ENCODE measurements around the gene TBL1X.

Gene TBL1X

DNA sequence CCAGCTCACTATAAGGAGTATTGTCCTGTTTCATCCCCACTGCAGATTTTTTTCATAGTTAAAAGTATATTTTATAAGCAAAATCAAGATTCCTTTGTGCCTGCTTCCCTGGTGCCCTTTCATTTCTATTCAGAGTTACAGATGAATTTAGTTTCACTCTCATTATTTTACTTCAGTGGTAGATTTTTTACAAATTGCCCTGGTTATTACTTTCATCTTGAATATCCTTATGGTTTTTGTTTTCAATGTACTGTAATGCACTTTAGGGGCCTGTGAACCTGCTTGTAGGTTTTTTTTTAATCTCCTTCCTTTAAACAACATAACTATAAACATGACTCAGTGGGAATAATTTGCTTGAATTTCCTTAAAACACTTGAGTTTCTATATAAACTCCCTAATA is 174.0 kb downstream of the TBL1X start:
- H3K36me3 ChIP-seq (ENCODE audit: insufficient read depth, low read length): no peaks in the 10 kb centered on the region; the same call in 1 of the 2 replicates
- H3K9me3 ChIP-seq (ENCODE audit: control insufficient read depth, insufficient read depth, low read length): no peaks in the 10 kb centered on the region

GRCh38 chrX:9642270-9642995 is 177.6 kb downstream of the TBL1X start:
- Histone ChIP-seq H3K9me3 (ENCODE audit: control insufficient read depth, insufficient read depth, low read length) (no peaks in the 10 kb centered on the region), H3K9ac (ENCODE audit: low read depth, low read length) (no peak overlapping the region)

More for the DNA sequence above, 174.0 kb downstream of the TBL1X start:
- Histone ChIP-seq H3K4me1 (ENCODE audit: insufficient read depth, low read length) (no peaks in the 10 kb centered on the region), H3K9ac (ENCODE audit: low read depth, low read length) (no peak overlapping the region)

DNA sequence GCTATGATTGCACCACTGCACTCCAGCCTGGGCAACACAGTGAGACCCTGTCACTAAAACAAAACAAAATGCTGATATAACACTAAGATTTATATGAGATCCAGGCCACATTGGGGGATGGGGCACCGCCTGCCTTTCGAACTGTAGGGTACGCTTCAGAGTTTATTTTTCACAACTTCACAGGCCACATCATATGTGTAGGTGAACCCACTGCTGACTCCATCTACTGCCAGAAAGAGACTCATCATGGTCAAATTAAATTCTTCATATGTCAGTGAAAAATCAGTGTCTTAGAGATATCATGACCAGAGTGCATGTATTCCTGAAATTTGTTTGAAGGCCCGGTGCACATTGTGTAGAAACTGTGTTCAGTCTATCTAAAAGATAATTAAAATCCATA is 178.9 kb downstream of the TBL1X start:
- H3K9me3 ChIP-seq (ENCODE audit: control insufficient read depth, insufficient read depth, low read length): no peaks in the 10 kb centered on the region
- H3K36me3 ChIP-seq (ENCODE audit: insufficient read depth, low read length): no peaks in the 10 kb centered on the region; the same call in 1 of the 2 replicates
- peaks cover 4% of the 10 kb centered on the region; the same call in 1 of the 2 replicates for H3K4me1 ChIP-seq (ENCODE audit: insufficient read depth, low read length)
- no peak overlapping the region for H3K9ac ChIP-seq (ENCODE audit: low read depth, low read length)

More at GRCh38 chrX:9642270-9642995, 177.6 kb downstream of the TBL1X start:
- Histone ChIP-seq H3K4me1 (ENCODE audit: insufficient read depth, low read length) (peaks cover 4% of the 10 kb centered on the region; the same call in 1 of the 2 replicates), H3K36me3 (ENCODE audit: insufficient read depth, low read length) (no peaks in the 10 kb centered on the region; the same call in 1 of the 2 replicates)

DNA sequence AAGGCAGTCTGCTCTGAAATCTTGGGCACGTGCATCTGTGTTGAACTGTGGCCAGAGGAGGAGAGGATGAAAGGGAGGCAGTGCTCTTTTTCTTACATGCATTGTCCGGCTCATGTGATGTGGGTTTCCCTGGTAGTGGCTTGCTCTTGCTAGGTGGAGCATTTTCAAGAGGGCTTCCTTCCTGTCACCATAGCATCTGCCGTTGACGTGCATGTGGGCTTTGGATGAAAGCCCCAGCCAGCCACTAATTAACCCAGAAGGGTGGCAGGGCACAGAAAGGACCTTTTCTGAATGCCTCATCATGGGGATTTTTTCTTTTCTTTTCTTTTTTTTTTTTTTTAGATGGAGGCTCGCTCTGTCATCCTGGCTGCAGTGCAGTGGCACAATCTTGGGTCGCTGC is 179.5 kb downstream of the TBL1X start:
- H3K9me3 ChIP-seq (ENCODE audit: control insufficient read depth, insufficient read depth, low read length): no peaks in the 10 kb centered on the region
- no peak overlapping the region for H3K9ac ChIP-seq (ENCODE audit: low read depth, low read length)
- no peaks in the 10 kb centered on the region; the same call in 1 of the 2 replicates for H3K36me3 ChIP-seq (ENCODE audit: insufficient read depth, low read length)
- peaks cover 4% of the 10 kb centered on the region; the same call in 1 of the 2 replicates for H3K4me1 ChIP-seq (ENCODE audit: insufficient read depth, low read length)

GRCh38 chrX:9646471-9647224 is 181.8 kb downstream of the TBL1X start:
- Histone ChIP-seq H3K4me1 (ENCODE audit: insufficient read depth, low read length) (peaks cover 4% of the 10 kb centered on the region; the same call in 1 of the 2 replicates), H3K9me3 (ENCODE audit: control insufficient read depth, insufficient read depth, low read length) (no peaks in the 10 kb centered on the region), H3K36me3 (ENCODE audit: insufficient read depth, low read length) (no peaks in the 10 kb centered on the region; the same call in 1 of the 2 replicates), H3K9ac (ENCODE audit: low read depth, low read length) (no peak overlapping the region)

DNA sequence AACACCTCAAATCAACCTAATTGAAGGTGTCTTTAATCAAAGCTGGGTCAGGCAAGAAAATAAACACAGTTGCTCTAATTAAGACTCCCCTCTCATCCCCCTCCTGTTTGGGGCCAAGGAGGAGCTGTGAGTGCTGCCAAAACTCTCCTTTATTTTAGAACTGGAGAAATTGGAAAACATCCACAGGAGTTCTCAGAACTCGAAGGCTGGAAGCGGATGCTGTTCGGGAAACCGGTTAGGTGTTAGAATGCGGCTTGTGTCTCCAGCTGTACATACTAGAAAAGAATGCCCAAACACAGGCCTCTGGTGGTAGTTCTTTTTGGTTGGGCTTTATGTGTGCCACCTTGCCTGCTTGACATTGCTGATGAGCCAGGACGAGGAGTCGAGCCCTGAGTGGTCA is 182.6 kb downstream of the TBL1X start:
- H3K36me3 ChIP-seq (ENCODE audit: insufficient read depth, low read length): no peaks in the 10 kb centered on the region; the same call in 1 of the 2 replicates
- H3K9ac ChIP-seq (ENCODE audit: low read depth, low read length): no peak overlapping the region
- peaks cover 4% of the 10 kb centered on the region; the same call in 1 of the 2 replicates for H3K4me1 ChIP-seq (ENCODE audit: insufficient read depth, low read length)
- H3K9me3 ChIP-seq (ENCODE audit: control insufficient read depth, insufficient read depth, low read length): no peaks in the 10 kb centered on the region

GRCh38 chrX:9650091-9650490 is 185.2 kb downstream of the TBL1X start:
- peaks cover 4% of the 10 kb centered on the region; the same call in 1 of the 2 replicates for H3K4me1 ChIP-seq (ENCODE audit: insufficient read depth, low read length)
- no peak overlapping the region for H3K9ac ChIP-seq (ENCODE audit: low read depth, low read length)
- H3K36me3 ChIP-seq (ENCODE audit: insufficient read depth, low read length): no peaks in the 10 kb centered on the region
- H3K9me3 ChIP-seq (ENCODE audit: control insufficient read depth, insufficient read depth, low read length): no peaks in the 10 kb centered on the region

GRCh38 chrX:9651737-9652136 is 186.9 kb downstream of the TBL1X start:
- H3K9ac ChIP-seq (ENCODE audit: low read depth, low read length): no peak overlapping the region
- no peaks in the 10 kb centered on the region for H3K4me1 ChIP-seq (ENCODE audit: insufficient read depth, low read length)
- no peaks in the 10 kb centered on the region for H3K9me3 ChIP-seq (ENCODE audit: control insufficient read depth, insufficient read depth, low read length)
- H3K36me3 ChIP-seq (ENCODE audit: insufficient read depth, low read length): no peaks in the 10 kb centered on the region

DNA sequence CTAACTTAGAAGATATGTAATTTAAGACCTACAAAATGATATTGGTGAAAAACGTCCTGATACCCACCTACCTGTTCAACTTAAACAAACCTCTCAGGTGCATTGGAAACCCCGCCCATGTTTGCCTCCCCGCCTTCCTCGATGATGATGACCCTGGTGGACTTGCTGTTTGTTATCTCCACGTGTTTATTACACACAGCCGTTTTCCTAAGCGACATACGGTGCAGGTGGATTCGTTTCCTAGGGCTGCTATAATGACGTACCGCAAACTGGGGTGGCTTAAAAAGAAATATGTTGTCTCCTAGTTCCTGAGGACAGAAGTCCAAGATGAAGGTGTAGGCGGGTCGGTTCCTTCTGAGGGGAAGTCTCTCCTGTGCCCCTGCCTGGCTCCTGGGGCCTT is 190.1 kb downstream of the TBL1X start:
- H3K4me1 ChIP-seq (ENCODE audit: insufficient read depth, low read length): no peaks in the 10 kb centered on the region
- peaks cover 4% of the 10 kb centered on the region; the same call in 1 of the 2 replicates for H3K36me3 ChIP-seq (ENCODE audit: insufficient read depth, low read length)
- no peaks in the 10 kb centered on the region for H3K9me3 ChIP-seq (ENCODE audit: control insufficient read depth, insufficient read depth, low read length)
- H3K9ac ChIP-seq (ENCODE audit: low read depth, low read length): no peak overlapping the region

DNA sequence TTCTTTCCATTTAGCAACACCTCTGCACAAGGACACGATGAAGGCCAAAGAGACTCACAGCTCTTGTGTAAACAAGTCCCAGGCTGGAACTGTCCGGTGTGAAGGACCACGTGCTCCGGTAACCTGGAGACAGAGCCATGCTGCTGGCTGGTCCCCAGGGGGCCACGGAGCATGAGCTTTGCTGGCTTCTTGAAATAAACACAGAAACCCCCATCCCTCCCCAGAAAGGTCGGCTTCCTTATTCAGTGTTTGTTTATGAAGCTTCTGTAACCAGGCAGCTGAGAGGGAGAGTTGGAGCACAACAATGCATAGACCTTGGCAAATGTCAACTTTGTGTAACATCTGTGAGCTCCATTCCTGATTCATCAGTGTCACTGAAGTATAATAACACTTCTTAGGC is 191.4 kb downstream of the TBL1X start:
- no peaks in the 10 kb centered on the region for H3K9me3 ChIP-seq (ENCODE audit: control insufficient read depth, insufficient read depth, low read length)
- H3K9ac ChIP-seq (ENCODE audit: low read depth, low read length): no peak overlapping the region
- peaks cover 4% of the 10 kb centered on the region; the same call in 1 of the 2 replicates for H3K36me3 ChIP-seq (ENCODE audit: insufficient read depth, low read length)
- H3K4me1 ChIP-seq (ENCODE audit: insufficient read depth, low read length): no peaks in the 10 kb centered on the region

DNA sequence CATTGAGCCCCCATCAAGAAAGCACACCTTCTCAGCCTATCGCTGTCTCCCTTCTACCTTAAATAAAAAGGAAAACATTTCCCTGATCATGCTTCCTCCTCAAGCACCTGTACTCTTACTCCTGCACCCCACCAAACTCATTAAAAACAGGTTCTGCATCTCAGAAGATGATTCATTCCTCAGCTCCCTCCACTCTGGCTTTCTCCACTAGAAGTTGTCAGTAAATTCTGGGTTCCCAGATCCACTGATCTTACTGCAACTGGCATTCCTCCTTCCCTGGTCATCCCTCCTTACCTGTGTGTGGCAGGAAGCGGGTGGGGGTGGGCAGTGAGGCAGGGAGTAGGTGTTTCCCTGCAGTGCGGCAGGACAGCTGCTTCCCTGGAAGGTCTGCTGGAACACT is 192.0 kb downstream of the TBL1X start:
- peaks cover 4% of the 10 kb centered on the region; the same call in 1 of the 2 replicates for H3K36me3 ChIP-seq (ENCODE audit: insufficient read depth, low read length)
- no peaks in the 10 kb centered on the region for H3K4me1 ChIP-seq (ENCODE audit: insufficient read depth, low read length)
- no peaks in the 10 kb centered on the region for H3K9me3 ChIP-seq (ENCODE audit: control insufficient read depth, insufficient read depth, low read length)
- H3K9ac ChIP-seq (ENCODE audit: low read depth, low read length): no peak overlapping the region

GRCh38 chrX:9657590-9658256 is 192.9 kb downstream of the TBL1X start:
- Histone ChIP-seq H3K36me3 (ENCODE audit: insufficient read depth, low read length) (peaks cover 4% of the 10 kb centered on the region; the same call in 1 of the 2 replicates), H3K9ac (ENCODE audit: low read depth, low read length) (no peak overlapping the region), H3K4me1 (ENCODE audit: insufficient read depth, low read length) (no peaks in the 10 kb centered on the region), H3K9me3 (ENCODE audit: control insufficient read depth, insufficient read depth, low read length) (no peaks in the 10 kb centered on the region)

DNA sequence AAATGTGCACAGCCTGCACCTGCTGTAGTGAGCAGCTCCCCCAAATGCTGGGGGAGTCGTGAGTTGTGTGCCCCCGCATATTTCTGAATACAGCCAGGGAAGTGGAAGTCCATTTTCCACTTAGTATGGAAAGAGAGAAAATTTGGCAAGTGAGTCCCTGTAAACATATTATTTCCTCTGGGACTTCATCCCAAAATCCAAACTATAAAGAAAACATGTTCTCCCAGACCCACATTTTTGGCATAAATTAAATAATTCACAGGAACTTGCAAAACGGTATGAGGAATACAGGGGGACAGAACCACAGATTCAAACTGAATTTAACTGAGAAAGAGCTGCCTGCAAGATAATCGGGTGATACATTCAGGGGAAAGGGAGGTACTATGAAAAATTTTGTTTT is 193.6 kb downstream of the TBL1X start:
- no peak overlapping the region for H3K9ac ChIP-seq (ENCODE audit: low read depth, low read length)

DNA sequence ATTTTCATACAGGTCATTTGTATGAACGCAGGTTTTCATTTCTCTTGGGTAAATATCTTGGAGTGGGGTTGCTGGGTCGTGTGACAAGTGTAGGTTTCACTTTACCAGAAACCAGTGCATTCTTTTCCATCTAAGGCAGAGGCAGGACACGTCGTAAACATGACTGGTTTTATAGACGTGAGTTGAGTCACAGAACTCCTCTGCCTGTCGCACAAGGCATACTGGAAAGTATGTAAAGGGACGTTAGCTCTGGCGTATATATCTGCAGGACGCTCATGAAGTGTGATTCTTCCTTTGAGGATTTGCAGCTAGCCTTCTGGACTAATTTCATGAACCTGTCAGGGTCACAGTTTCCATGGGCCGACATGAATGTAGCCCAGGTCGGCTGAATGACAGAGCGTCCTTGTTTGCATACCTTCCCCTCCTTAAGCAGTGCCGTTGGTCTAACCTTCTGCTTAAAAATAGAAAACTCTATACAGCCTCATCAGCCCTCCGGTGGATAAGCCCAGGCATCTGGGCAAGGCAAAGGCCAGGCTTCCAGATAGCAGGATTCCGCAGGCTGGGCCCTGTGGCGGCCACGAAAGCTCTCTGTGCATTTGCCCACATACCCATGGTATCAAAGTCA is 194.8 kb downstream of the TBL1X start:
- Histone ChIP-seq H3K36me3 (ENCODE audit: insufficient read depth, low read length) (peaks cover 4% of the 10 kb centered on the region; the same call in 1 of the 2 replicates), H3K9ac (ENCODE audit: low read depth, low read length) (no peak overlapping the region), H3K4me1 (ENCODE audit: insufficient read depth, low read length) (no peaks in the 10 kb centered on the region), H3K9me3 (ENCODE audit: control insufficient read depth, insufficient read depth, low read length) (no peaks in the 10 kb centered on the region)

More for the DNA sequence above, 193.6 kb downstream of the TBL1X start:
- no peaks in the 10 kb centered on the region for H3K9me3 ChIP-seq (ENCODE audit: control insufficient read depth, insufficient read depth, low read length)
- H3K36me3 ChIP-seq (ENCODE audit: insufficient read depth, low read length): peaks cover 4% of the 10 kb centered on the region; the same call in 1 of the 2 replicates
- H3K4me1 ChIP-seq (ENCODE audit: insufficient read depth, low read length): no peaks in the 10 kb centered on the region
